ENCODE measurements around the gene CELF4.

DNA sequence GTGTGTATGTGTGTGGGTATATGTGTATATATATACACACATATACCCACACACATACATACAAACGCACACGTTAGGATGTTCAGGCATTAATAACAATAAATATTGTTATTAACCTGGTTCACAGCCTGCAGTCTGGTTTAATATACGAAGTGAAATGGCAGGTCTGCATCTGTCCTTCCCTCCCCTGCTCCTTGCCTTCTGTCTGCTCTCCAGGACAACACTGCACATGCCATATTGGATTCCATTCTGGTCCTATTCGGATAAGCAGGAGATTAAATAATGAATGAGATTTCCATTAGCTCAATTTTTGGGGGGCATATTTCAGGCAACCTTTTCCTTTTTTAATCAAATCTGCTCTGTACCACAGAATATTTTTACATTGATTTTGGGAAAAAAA lies 158.0 kb downstream of the CELF4 start:
- TF ChIP-seq EZH2 (IDR thresholded peaks at IDR 0.05; ENCODE audit: insufficient read depth, poor library complexity, severe bottlenecking) (no peak), EZH2phosphoT487 (IDR thresholded peaks at IDR 0.05; ENCODE audit: insufficient read depth, low read depth) (no peak)

Measured in GM23248 (cell line).